Astrocyte (in vitro differentiated cells and primary cell): Measurements from ENCODE around the gene LRSAM1. TPM values are rescaled to one million over a fixed set of nuclear protein-coding genes. Genes with fewer than 3 reads are reported as not detected.
A peak's percentile ranks its signal among the peaks of the same experiment; 100 is the strongest.

Experiments
- DNase-seq: peaks from one replicate; pipeline ENCODE4 v3.0.0-alpha.2; 2010; ENCODE audit warnings: low read depth
- FAIRE-seq: peaks from 2 replicates; lab custom pipeline; 2011; peaks lifted over from hg19 to GRCh38; lab: Jason Lieb, UNC
- H2AFZ ChIP-seq: 2 replicates; pipeline ENCODE4 v1.6.0; 2012; ENCODE audit warnings: low read depth, low read length, inconsistent platforms
- H3K27ac ChIP-seq: 2 replicates; pipeline ENCODE4 v1.5.1; 2011; ENCODE audit warnings: low read depth, low read length, inconsistent platforms
- H3K27me3 ChIP-seq: 2 replicates; pipeline ENCODE4 v1.6.0; 2011; ENCODE audit warnings: low read length, inconsistent platforms; ENCODE audit not compliant: insufficient read depth
- H3K36me3 ChIP-seq: 2 replicates; pipeline ENCODE4 v1.5.1; 2011; ENCODE audit warnings: low read length, inconsistent platforms; ENCODE audit not compliant: insufficient read depth
- H3K4me1 ChIP-seq: 2 replicates; pipeline ENCODE4 v1.5.1; 2011; ENCODE audit warnings: low read length, inconsistent platforms; ENCODE audit not compliant: insufficient read depth
- H3K4me2 ChIP-seq: 2 replicates; pipeline ENCODE4 v1.6.0; 2012; ENCODE audit warnings: low read length, inconsistent platforms
- H3K4me3 ChIP-seq: 2 replicates; pipeline ENCODE4 v1.5.1; 2011; ENCODE audit warnings: low read depth, mild to moderate bottlenecking, low read length, inconsistent platforms; ENCODE audit not compliant: insufficient read depth
- H3K79me2 ChIP-seq: 2 replicates; pipeline ENCODE4 v1.6.0; 2012; ENCODE audit warnings: mild to moderate bottlenecking, low read length, inconsistent platforms; ENCODE audit not compliant: insufficient read depth
- H3K9ac ChIP-seq: 2 replicates; pipeline ENCODE4 v1.6.0; 2012; ENCODE audit warnings: mild to moderate bottlenecking, low read length, inconsistent platforms
- H3K9me3 ChIP-seq: 2 replicates; pipeline ENCODE4 v1.5.1; 2012; ENCODE audit warnings: low read depth, mild to moderate bottlenecking, low read length, inconsistent platforms; ENCODE audit not compliant: insufficient read depth
- H4K20me1 ChIP-seq: 2 replicates; pipeline ENCODE4 v1.6.0; 2012; ENCODE audit warnings: low read length, inconsistent platforms; ENCODE audit not compliant: insufficient read depth
- H3K27ac Mint-ChIP-seq: one replicate; pipeline ENCODE4 v1.8.0; 2021; ENCODE audit warnings: mild to moderate bottlenecking, mixed read lengths; ENCODE audit not compliant: unreplicated experiment
- H3K27me3 Mint-ChIP-seq: one replicate; pipeline ENCODE4 v1.8.0; 2021; ENCODE audit warnings: low read depth, mixed read lengths; ENCODE audit not compliant: unreplicated experiment
- H3K36me3 Mint-ChIP-seq: one replicate; pipeline ENCODE4 v1.8.0; 2021; ENCODE audit warnings: low read depth, mixed read lengths; ENCODE audit not compliant: unreplicated experiment
- H3K4me1 Mint-ChIP-seq: one replicate; pipeline ENCODE4 v1.8.0; 2021; ENCODE audit warnings: low read depth, mixed read lengths; ENCODE audit not compliant: unreplicated experiment
- H3K4me3 Mint-ChIP-seq: one replicate; pipeline ENCODE4 v1.8.0; 2021; ENCODE audit warnings: mild to moderate bottlenecking, moderate library complexity, mixed read lengths; ENCODE audit not compliant: unreplicated experiment
- H3K9me3 Mint-ChIP-seq: one replicate; pipeline ENCODE4 v1.8.0; 2021; ENCODE audit warnings: mild to moderate bottlenecking, mixed read lengths; ENCODE audit not compliant: unreplicated experiment
- EZH2 ChIP-seq: IDR thresholded peaks from 2 replicates; pipeline ENCODE4 v1.6.1; 2012; ENCODE audit warnings: mild to moderate bottlenecking, low read length, inconsistent platforms; ENCODE audit not compliant: insufficient read depth
- total RNA-seq: library from RNA; stranded (reverse); gene quantifications from 2 replicates; pipeline ENCODE4 v1.2.1, GENCODE V29; 2021
- TF ChIP-seq, protein P1 (sequence below): IDR thresholded peaks from 2 replicates; pipeline ENCODE4 v1.5.1; 2011; ENCODE audit warnings: low read depth, mild to moderate bottlenecking, inconsistent platforms, low read length, moderate library complexity; ENCODE audit not compliant: insufficient read depth

LRSAM1 gene
- total RNA-seq, 1 donor from 2014 or later = 18.7 TPM

DNA sequence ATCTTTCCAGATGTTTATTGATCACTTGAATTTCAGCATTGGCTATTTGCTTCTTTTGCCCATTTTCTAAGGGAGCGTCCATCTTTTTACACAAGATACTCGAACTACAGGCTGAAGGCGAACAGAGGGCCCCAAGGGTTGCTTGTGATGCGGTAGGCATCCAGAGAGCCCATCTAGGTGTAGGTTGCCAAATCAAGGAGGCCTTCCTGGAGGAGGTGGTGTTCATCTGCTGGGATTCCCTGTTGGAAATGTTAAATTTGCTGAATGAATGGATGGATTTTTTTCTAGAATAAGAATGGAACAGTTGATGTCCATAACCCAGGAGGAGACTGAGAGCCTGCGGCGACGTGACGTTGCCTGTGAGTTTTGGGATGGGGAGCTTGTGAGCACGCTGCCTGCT is 31.4 kb downstream of the LRSAM1 start:
- no peak overlapping the region for H3K4me2 ChIP-seq
- no peak overlapping the region for H3K4me3 ChIP-seq
- no peaks in the 10 kb centered on the region for H3K9me3 ChIP-seq
- H3K9ac ChIP-seq = no peak overlapping the region
- FAIRE-seq (no peak), DNase-seq (no peak)
- no peaks in the 10 kb centered on the region for H3K36me3 ChIP-seq
- no peak overlapping the region for H3K27ac ChIP-seq
- TF ChIP-seq EZH2 = no peak
- TF ChIP-seq, protein P1, sequence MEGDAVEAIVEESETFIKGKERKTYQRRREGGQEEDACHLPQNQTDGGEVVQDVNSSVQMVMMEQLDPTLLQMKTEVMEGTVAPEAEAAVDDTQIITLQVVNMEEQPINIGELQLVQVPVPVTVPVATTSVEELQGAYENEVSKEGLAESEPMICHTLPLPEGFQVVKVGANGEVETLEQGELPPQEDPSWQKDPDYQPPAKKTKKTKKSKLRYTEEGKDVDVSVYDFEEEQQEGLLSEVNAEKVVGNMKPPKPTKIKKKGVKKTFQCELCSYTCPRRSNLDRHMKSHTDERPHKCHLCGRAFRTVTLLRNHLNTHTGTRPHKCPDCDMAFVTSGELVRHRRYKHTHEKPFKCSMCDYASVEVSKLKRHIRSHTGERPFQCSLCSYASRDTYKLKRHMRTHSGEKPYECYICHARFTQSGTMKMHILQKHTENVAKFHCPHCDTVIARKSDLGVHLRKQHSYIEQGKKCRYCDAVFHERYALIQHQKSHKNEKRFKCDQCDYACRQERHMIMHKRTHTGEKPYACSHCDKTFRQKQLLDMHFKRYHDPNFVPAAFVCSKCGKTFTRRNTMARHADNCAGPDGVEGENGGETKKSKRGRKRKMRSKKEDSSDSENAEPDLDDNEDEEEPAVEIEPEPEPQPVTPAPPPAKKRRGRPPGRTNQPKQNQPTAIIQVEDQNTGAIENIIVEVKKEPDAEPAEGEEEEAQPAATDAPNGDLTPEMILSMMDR = no peak
- H3K79me2 ChIP-seq = no peaks in the 10 kb centered on the region
- no peaks in the 10 kb centered on the region for H3K27me3 ChIP-seq
- H2AFZ ChIP-seq = no peak overlapping the region
- Mint-ChIP-seq H3K4me3 (no peak overlapping the region), H3K4me1 (no peaks in the 10 kb centered on the region), H3K27ac (no peak overlapping the region), H3K27me3 (no peaks in the 10 kb centered on the region), H3K36me3 (peaks cover 12% of the 10 kb centered on the region), H3K9me3 (no peaks in the 10 kb centered on the region)
- no peaks in the 10 kb centered on the region for H4K20me1 ChIP-seq
- no peaks in the 10 kb centered on the region for H3K4me1 ChIP-seq

DNA sequence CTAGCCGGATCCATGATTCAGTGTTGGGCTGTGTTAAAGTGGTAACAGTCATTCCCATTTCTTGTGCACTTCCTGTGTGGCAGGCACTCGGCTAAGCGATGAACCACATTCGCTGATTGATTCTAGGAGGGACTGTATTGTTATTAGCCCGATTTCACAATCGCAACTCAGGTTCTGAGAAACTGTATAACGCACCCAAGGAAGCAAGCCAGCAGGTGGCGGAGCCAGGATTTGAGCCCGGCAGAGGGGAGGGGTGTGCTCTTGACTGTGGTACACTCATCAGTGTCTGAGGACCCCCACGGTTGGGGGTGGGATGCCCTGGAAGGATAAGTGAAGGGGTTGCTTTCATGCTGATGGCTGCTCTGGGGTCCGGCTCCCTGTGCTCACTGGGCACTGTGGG is 34.7 kb downstream of the LRSAM1 start:
- H3K4me3 Mint-ChIP-seq = no peak overlapping the region
- H3K4me1 Mint-ChIP-seq = peaks cover 7% of the 10 kb centered on the region
- DNase-seq = no peak
- Histone ChIP-seq H4K20me1 (peaks cover 14% of the 10 kb centered on the region), H2AFZ (no peak overlapping the region), H3K27me3 (no peaks in the 10 kb centered on the region), H3K4me3 (no peak overlapping the region), H3K9me3 (no peaks in the 10 kb centered on the region), H3K4me1 (no peaks in the 10 kb centered on the region), H3K79me2 (no peaks in the 10 kb centered on the region), H3K4me2 (no peak overlapping the region), H3K36me3 (no peaks in the 10 kb centered on the region), H3K27ac (no peak overlapping the region), H3K9ac (no peak overlapping the region)
- no peak for FAIRE-seq
- H3K27ac Mint-ChIP-seq = no peak overlapping the region
- no peaks in the 10 kb centered on the region for H3K9me3 Mint-ChIP-seq
- no peaks in the 10 kb centered on the region for H3K27me3 Mint-ChIP-seq
- TF ChIP-seq, protein P1 = no peak
- TF ChIP-seq EZH2 = no peak
- peaks cover 20% of the 10 kb centered on the region for H3K36me3 Mint-ChIP-seq

DNA sequence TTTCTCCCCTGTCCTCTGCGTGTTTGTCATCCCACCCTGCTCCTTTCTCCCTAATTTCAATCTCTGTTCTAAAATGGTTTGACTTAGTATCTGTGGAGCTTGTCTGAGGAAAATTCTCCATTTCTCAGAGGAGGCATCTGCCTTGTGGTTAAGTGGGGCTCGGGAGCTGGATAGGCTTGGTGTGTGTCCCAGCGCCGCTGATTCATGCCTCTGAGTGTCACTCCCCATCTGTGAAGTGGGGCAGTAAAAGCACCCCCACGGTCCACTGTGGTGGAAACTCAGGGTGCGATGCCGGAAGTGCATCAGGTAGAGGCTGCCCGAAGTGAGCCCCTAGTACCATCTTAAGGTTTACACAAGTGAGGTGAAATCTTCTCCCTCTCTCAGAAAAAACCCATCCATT is 37.6 kb downstream of the LRSAM1 start:
- no peak for TF ChIP-seq EZH2
- TF ChIP-seq, protein P1 = no peak
- Mint-ChIP-seq H3K4me3 (no peak overlapping the region), H3K9me3 (no peaks in the 10 kb centered on the region), H3K27ac (peak overlapping the region; percentile 0), H3K4me1 (peaks cover 7% of the 10 kb centered on the region), H3K36me3 (peaks cover 18% of the 10 kb centered on the region), H3K27me3 (no peaks in the 10 kb centered on the region)
- H3K9ac ChIP-seq = no peak overlapping the region
- DNase-seq (no peak), FAIRE-seq (no peak)
- no peak overlapping the region for H3K4me3 ChIP-seq
- no peaks in the 10 kb centered on the region for H3K27me3 ChIP-seq
- H3K4me2 ChIP-seq = no peak overlapping the region
- H3K27ac ChIP-seq = no peak overlapping the region
- H3K79me2 ChIP-seq = no peaks in the 10 kb centered on the region
- H3K36me3 ChIP-seq = no peaks in the 10 kb centered on the region
- peaks cover 25% of the 10 kb centered on the region for H4K20me1 ChIP-seq
- H2AFZ ChIP-seq = no peak overlapping the region
- H3K9me3 ChIP-seq = no peaks in the 10 kb centered on the region
- H3K4me1 ChIP-seq = no peaks in the 10 kb centered on the region
